NCI-H82 treated with DMSO at 0.1 percent for 48 hours (cell line): Measurements from ENCODE around the gene EIF2D.
"Not testable (repeated sequence)": the region's sequence is repeated elsewhere in the genome, so short reads cannot be mapped to it uniquely, and the experiment has no call there.

Experiments used
- DNase-seq: peaks from one replicate; lab custom pipeline; 2025; ENCODE audit not compliant: unreplicated experiment; lab: John Stamatoyannopoulos, UW

The EIF2D gene

DNA sequence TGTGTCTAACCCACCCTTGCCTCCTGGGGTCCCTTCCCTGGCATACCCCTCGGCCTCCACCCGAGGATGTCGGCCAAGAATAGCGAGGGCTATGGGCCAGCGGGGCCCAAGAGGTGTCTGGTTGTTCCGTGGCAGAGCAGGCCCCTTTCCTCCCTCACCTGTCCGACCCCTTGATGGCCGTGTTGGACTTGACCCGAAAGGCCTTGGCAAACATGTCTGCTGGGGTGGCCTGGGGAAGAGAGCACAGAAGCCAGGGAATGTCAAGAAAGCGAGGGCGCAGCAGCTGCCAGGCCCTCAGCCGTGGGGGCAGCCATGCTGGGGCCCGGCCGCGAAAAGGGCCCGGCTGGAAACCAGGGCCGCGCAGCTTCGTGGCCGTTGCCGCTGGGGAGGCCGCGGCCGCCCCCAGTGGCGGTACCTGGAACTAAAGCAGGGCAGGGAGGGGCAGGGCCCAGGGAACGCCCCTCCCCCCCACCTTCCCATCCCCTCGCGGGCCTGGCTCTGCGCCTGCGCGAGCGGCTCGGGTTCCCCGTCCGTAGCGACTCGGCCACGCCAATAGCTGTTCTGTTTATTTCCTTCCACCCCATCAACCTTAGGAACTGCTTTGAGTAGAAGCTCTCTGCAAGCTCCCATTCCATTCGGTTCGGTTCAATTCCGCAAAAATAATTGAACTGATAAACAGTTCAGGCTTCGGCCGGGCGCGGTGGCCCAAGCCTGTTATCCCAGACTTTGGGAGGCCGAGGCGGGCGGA, at the start of gene EIF2D:
Gene EIF2D (minus strand): TSS at position 337 of the 748 bp plus-strand sequence. CDS start 123 bp downstream, at position 214.
- DNase-seq: peak; percentile 82

- no peak for DNase-seq
Measured at GRCh38 chr1:206661161-206661820, 49.0 kb upstream of the EIF2D start.

DNA sequence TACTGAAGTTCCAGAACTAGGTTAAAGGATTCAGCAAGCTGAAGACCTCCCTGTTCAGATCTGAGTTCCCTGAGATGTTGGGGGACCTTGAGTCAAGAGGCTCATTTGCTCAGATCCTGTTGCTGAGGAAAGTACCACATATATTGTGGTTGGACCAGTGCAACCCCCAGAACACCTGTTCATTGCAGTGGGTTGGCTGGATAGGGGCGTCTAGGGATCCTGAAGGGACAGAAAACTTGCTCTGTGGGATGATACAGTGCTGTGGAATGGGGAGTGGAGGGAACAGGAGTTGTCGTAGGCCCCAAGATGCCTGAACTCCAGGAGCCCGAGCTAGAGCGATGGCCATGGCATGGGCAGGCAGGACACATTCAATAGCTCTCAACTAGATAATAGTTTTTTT, 47.9 kb upstream of the EIF2D start:
- no peak for DNase-seq

DNA sequence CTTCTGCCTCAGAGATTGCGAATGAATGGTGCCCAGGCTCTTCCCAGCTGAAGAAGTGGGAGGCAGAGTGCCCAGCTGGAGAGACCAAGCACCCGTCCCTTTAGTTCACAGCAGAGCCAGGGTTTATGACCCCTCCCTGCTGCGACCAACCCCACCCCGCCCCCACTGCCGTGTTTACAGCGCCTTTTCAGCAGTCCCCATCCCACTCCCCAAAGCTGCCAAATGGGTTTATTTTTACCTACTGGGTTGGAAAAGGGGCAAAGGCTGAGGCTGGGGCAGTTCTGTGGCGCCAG, 46.7 kb upstream of the EIF2D start:
- no peak for DNase-seq

GRCh38 chr1:206658264-206658980, 46.2 kb upstream of the EIF2D start:
- no peak for DNase-seq

- DNase-seq: no peak
Measured at GRCh38 chr1:206657751-206658150, 45.5 kb upstream of the EIF2D start.

GRCh38 chr1:206656936-206657335, 44.7 kb upstream of the EIF2D start:
- DNase-seq: no peak

- DNase-seq: peak; percentile 53
Measured at GRCh38 chr1:206655471-206655882, 43.2 kb upstream of the EIF2D start.

- DNase-seq: no peak
Measured at GRCh38 chr1:206654828-206655227, 42.6 kb upstream of the EIF2D start.

DNA sequence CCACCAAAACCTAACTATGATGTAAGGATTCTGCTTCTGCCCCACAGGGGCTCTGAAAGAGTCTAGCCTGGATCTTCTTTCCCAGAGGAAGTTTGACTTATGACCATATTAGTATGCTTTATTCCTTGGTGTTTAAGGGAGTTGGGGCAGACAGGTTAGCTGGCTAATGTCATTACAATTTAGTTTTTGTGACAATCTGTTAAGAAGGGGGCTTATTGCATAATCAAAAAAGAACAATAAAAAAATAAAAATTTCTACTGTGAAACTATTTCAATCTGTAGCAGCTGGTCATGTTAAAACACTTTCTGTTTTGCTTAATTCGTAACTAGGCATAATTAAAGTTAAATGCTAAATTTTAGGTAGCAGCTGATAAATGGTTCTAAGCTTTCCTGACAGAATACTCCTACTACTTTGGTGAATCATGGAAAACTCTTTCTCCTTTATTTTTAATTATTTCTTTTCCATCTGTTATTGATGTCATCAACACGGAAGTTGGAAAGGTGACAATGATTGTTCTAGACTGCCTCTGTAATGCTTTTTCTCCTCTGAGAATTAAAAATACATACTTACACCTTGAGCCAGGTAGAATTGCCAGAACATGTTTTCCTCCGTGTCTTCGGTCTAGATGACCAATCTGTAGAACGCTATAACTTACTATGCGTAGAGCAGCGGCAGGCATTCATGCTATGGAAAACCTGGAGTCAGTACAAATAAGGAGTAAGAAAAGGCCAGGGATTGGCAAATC, 41.6 kb upstream of the EIF2D start:
- no peak for DNase-seq

DNA sequence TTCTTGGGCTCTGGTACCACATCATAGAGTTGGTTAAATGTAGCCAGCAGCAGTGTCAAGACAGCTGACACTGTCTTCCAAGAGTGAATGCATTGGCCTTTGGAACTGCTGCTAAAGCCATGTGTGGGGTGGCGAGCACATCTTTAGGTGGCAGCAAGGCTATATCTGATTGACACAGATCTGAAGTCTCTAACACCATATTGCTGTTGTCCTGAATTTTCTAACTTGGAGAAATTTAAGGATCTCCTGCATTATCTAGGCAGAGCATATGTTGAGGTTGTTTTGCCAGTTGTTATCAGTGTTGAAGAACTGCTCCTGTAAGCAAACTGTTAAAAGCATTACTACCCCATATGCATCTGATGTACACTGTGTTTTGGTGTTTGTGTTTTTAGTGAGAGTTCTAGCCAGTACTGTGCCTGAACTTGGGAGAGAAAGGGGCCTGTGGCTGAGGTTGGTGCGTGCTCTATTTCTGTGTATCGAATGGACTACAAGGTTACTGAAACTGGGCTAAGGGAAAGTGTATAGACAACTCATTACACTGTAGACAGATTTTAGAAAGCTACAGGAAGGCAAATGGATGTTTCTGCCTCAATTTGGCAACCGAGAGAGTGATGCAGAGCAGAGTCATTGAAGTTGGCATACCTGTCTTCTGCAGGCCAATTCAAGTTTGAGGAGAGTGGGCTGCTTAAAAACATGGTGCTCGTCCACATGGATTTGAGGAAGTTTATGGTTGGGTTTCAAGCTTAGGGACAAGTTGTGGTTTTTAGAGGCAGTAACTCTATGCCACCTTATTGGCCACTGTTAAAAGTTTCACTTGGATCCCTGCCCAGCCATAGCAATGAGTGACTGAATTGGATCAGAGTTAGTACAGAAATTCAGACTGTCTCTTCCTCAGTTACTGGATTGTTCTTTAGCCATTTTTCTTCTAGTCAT, 40.0 kb upstream of the EIF2D start:
- DNase-seq: no peak

GRCh38 chr1:206651014-206651413, 38.7 kb upstream of the EIF2D start:
- no peak for DNase-seq

DNA sequence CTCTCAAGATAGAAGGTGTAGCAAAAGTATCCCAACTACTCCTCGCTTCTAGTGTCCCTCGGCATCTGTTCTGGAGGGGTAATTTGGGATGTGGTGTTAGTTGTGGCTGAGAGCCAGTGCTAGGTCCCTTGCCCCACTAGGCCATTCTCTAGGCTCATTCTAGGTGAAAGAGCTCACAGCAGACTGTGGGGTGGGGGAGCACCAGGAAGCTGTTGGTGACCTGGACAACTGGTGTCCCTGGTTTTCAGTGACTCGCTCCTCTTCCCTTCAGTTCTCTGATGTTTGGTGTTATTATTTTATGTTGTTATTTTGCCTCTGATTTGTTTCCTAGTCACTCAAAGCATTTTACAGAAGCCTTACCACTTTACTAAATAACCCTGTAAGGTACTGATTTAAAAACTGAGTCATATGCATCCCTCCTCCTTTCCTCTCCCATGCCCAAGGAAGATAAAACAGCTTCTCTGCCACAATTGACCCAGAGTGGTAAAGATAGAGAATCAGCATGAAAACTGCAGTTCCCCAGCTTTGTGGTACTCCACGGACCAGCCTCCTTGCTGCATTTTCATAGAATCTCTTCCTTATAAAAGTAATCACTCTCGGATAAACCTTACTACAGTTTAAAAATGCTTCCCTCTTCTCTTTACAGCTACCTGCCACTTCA, 37.1 kb upstream of the EIF2D start:
- DNase-seq: no peak

GRCh38 chr1:206647224-206647623, 35.0 kb upstream of the EIF2D start:
- DNase-seq: no peak

DNA sequence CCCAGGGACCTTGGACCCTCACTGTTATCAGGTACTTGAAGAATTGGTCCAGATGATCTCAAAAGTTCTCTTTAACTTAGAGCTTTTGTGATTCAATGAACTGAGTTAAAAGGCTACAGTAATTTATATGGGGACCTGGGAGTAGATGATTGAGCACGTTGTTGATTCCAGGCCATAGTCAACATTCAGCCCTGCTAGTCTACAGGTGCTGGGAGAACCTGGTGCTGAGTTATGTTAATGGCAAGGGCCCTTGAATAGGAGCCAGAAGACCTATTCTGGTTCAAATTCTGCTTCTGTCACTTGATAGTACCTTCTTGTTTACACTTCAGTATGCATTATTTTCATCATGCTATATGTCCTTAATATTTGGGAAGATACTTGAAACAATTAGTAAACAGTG, 34.2 kb upstream of the EIF2D start:
- no peak for DNase-seq

DNA sequence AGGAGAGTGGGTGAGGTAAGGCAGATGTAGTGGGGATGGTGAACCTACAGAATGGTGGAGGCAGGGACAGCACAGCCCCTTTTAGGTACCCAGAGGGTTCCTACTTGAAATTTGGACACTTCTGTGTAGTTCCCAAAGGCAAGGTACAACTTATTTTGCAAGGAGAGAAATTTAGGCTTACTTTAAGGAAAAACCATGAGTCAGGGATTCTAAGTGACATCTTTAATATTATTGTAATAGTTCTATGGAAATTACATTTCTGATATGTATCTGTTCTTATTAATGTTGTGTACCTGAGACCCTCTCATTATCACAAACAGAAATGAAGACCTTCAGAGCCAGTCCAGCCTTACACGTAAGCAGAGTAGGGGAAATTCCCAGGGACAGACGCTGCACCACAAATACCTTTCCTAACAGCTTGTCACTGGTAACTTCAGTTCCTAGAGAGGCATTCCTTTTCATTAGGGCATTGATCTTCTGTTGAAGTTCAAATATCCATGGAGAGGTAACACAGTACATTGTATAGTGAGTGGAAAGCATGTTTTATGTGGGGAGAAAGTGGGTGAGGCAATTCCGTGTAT, 30.9 kb upstream of the EIF2D start:
- DNase-seq: no peak

GRCh38 chr1:206642074-206642473, 29.8 kb upstream of the EIF2D start:
- not testable (repeated sequence) for DNase-seq

GRCh38 chr1:206637605-206638004, 25.3 kb upstream of the EIF2D start:
- peak; percentile 48 for DNase-seq

DNA sequence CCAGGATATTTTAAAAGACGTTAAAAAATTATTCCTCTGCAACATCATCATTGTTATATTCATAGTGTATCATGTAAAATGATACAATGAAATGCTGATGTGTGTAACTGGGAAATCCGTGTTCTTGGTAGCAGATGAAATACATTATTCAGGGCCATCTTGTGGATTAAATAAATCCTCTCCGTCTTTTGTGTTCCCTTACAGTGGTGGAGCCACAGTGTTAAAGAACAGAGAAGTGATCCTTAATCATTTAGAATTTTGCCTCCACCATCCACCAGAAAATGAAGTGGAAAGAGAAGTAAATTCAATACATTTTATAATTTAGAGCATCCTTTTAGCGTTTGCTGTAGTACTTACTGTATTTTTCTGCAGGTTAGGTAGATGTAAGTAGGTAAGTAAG, 24.4 kb upstream of the EIF2D start:
- peak; percentile 35 for DNase-seq

DNA sequence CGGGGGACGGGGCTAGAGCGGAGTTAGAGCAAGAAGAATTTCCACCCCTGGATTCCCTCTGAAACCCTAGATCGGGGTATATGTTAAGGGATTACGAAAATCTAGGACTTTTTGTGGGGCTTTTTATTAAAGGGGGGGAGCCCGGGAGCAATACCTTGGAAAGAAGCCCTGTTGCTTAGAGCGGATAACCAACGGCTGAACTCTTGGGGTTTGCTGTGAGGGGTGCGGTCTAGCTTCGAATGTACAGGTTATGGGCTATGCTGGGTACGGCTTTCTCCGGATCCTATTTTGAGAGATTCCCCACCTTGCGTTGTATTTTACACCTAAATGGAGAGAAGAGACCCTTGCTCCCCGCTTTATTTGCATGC, 23.7 kb upstream of the EIF2D start:
- peak; percentile 67 for DNase-seq
